Fibroblast of lung (primary cell): ENCODE results near the gene INVS. TPM values are rescaled to one million over a fixed set of nuclear protein-coding genes. Genes with fewer than 3 reads are reported as not detected.

Experiments used
- DNase-seq, 2 donors: peaks; one replicate each; pipeline versions ENCODE4 v3.0.0 to v3.0.0-alpha.2; 2010; ENCODE audit warnings: low read depth in 2 of 2
- H2AFZ ChIP-seq: 2 replicates; pipeline ENCODE4 v1.5.1; 2012; ENCODE audit warnings: low read length, control low read depth, inconsistent platforms
- H3K27ac ChIP-seq: 2 replicates; pipeline ENCODE4 v1.5.1; 2011; ENCODE audit warnings: low read length, control low read depth; ENCODE audit not compliant: insufficient read depth
- H3K27me3 ChIP-seq: 2 replicates; pipeline ENCODE4 v1.5.1; 2011; ENCODE audit warnings: mild to moderate bottlenecking, low read length; ENCODE audit not compliant: control insufficient read depth, insufficient read depth
- H3K36me3 ChIP-seq: 2 replicates; pipeline ENCODE4 v1.5.1; 2011; ENCODE audit warnings: low read length; ENCODE audit not compliant: control insufficient read depth, insufficient read depth
- H3K4me1 ChIP-seq: 2 replicates; pipeline ENCODE4 v1.5.1; 2011; ENCODE audit warnings: low read length; ENCODE audit not compliant: control insufficient read depth, insufficient read depth; ENCODE audit errors: extremely low read depth
- H3K4me2 ChIP-seq: 2 replicates; pipeline ENCODE4 v1.5.1; 2011; ENCODE audit warnings: low read length, control low read depth; ENCODE audit not compliant: insufficient read depth; ENCODE audit errors: extremely low read depth
- H3K4me3 ChIP-seq, 4 experiments: fragments of 200-600 bp in 1 of 4; sonication (generic) in 1 of 4; replicated peaks in 1 of 4; 2 replicates each; pipeline ENCODE4 v1.5.1; 2011 to 2016; ENCODE audit warnings: low read length in 4 of 4, low read depth in 3 of 4, mild to moderate bottlenecking in 3 of 4, control low read depth in 2 of 4, inconsistent platforms in 1 of 4, mixed read lengths in 1 of 4; ENCODE audit not compliant: insufficient read depth in 1 of 4; ENCODE audit errors: control extremely low read depth in 1 of 4
- H3K79me2 ChIP-seq: 2 replicates; pipeline ENCODE4 v1.5.1; 2012; ENCODE audit warnings: mild to moderate bottlenecking, low read length, inconsistent platforms; ENCODE audit not compliant: control insufficient read depth, insufficient read depth
- H3K9ac ChIP-seq: 2 replicates; pipeline ENCODE4 v1.5.1; 2011; ENCODE audit warnings: mild to moderate bottlenecking, low read length, control low read depth; ENCODE audit not compliant: insufficient read depth
- H3K9me3 ChIP-seq: 2 replicates; pipeline ENCODE4 v1.5.1; 2012; ENCODE audit warnings: low read depth, low read length; ENCODE audit not compliant: control insufficient read depth, insufficient read depth
- H4K20me1 ChIP-seq: 2 replicates; pipeline ENCODE4 v1.5.1; 2011; ENCODE audit warnings: low read length; ENCODE audit not compliant: control insufficient read depth, insufficient read depth; ENCODE audit errors: extremely low read depth
- EZH2 ChIP-seq: IDR thresholded peaks from 2 replicates; pipeline ENCODE4 v1.5.1; 2012; ENCODE audit warnings: low read length, control low read depth, mild to moderate bottlenecking; ENCODE audit errors: missing control alignments
- polyA plus RNA-seq, 2 donors: library from polyadenylated mRNA; depleted of rRNA in 1 of 2; stranded (reverse) in 1 of 2; unstranded in 1 of 2; fragments of >200 nt; gene quantifications; 2 replicates each; pipeline ENCODE4 v1.2.1, GENCODE V29; 2011 to 2012; ENCODE audit warnings: missing spikeins in 1 of 2
- total RNA-seq: library from RNA; depleted of rRNA; stranded (reverse); fragments of >200 nt; gene quantifications from 2 replicates; pipeline ENCODE4 v1.2.1, GENCODE V29; 2014
- TF ChIP-seq, protein P1 (sequence below), 2 donors: IDR thresholded peaks in 1 of 2; conservative IDR thresholded peaks in 1 of 2; 1 replicate in 1 of 2; 2 replicates in 1 of 2; pipeline ENCODE4 v1.5.1; 2011 to 2012; ENCODE audit warnings: low read length in 2 of 2, control low read depth in 1 of 2, inconsistent platforms in 1 of 2, low read depth in 1 of 2, mild to moderate bottlenecking in 1 of 2

INVS gene
- total and polyA plus RNA-seq, 2 donors (not counting 1 experiment from before 2014, with no cell fraction given) = 13.1 to 45.4 TPM

- H3K79me2 ChIP-seq = peaks cover 25% of the 10 kb centered on the region
These were observed 14.3 kb upstream of the INVS start for GRCh38 chr9:100084734-100085133.

DNA sequence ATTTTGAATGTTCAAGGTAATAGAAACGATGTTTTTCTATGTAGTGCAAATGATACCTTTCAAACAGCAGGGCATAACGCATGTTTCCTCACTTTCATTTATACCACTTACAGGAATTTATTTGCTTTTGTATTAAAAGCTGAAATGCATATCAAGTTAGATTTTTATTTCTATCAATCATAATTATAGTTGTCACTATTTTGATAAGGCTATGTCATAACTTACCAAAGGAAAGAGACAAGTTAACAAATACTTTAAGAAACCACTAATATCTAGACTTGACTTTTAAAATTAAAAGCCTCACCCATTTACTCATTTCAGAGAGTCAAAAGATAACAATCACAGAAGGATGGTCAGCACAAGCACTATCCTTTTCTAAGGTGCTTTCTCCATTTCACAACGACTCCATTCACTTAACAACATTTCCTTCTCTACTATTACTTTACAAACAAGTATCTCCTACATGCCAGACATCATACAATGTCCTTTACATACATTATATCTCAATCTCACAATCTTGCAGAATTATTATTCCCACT, 12.9 kb upstream of the INVS start:
- Histone ChIP-seq H3K9ac (no peak overlapping the region), H3K27ac (no peak overlapping the region), H3K36me3 (no peaks in the 10 kb centered on the region), H3K79me2 (peaks cover 20% of the 10 kb centered on the region), H2AFZ (no peak overlapping the region), H3K4me3 (no peak overlapping the region), H3K9me3 (no peaks in the 10 kb centered on the region), H3K27me3 (no peaks in the 10 kb centered on the region), H4K20me1 (peaks cover 2% of the 10 kb centered on the region), H3K4me1 (peaks cover 6% of the 10 kb centered on the region), H3K4me2 (no peak overlapping the region)
- no peak for DNase-seq
- no peak for TF ChIP-seq EZH2
- TF ChIP-seq, protein P1, sequence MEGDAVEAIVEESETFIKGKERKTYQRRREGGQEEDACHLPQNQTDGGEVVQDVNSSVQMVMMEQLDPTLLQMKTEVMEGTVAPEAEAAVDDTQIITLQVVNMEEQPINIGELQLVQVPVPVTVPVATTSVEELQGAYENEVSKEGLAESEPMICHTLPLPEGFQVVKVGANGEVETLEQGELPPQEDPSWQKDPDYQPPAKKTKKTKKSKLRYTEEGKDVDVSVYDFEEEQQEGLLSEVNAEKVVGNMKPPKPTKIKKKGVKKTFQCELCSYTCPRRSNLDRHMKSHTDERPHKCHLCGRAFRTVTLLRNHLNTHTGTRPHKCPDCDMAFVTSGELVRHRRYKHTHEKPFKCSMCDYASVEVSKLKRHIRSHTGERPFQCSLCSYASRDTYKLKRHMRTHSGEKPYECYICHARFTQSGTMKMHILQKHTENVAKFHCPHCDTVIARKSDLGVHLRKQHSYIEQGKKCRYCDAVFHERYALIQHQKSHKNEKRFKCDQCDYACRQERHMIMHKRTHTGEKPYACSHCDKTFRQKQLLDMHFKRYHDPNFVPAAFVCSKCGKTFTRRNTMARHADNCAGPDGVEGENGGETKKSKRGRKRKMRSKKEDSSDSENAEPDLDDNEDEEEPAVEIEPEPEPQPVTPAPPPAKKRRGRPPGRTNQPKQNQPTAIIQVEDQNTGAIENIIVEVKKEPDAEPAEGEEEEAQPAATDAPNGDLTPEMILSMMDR (conservative IDR thresholded peaks at IDR 0.05 in 1 of 2, IDR thresholded peaks at IDR 0.05 in 1 of 2; ENCODE audit: low read depth in 1 of 2, low read length in 2 of 2) = no peak

More at GRCh38 chr9:100084734-100085133, 14.3 kb upstream of the INVS start:
- H3K4me2 ChIP-seq = no peak overlapping the region
- no peak overlapping the region for H2AFZ ChIP-seq
- no peak overlapping the region for H3K27ac ChIP-seq
- TF ChIP-seq, protein P1 (conservative IDR thresholded peaks at IDR 0.05 in 1 of 2, IDR thresholded peaks at IDR 0.05 in 1 of 2; ENCODE audit: low read depth in 1 of 2, low read length in 2 of 2) = no peak
- TF ChIP-seq EZH2 = no peak
- H3K27me3 ChIP-seq = no peaks in the 10 kb centered on the region
- no peaks in the 10 kb centered on the region for H3K9me3 ChIP-seq
- no peak overlapping the region for H3K9ac ChIP-seq
- H3K36me3 ChIP-seq = no peaks in the 10 kb centered on the region
- DNase-seq = no peak
- peaks cover 6% of the 10 kb centered on the region for H3K4me1 ChIP-seq
- no peak overlapping the region for H3K4me3 ChIP-seq
- H4K20me1 ChIP-seq = peaks cover 2% of the 10 kb centered on the region

DNA sequence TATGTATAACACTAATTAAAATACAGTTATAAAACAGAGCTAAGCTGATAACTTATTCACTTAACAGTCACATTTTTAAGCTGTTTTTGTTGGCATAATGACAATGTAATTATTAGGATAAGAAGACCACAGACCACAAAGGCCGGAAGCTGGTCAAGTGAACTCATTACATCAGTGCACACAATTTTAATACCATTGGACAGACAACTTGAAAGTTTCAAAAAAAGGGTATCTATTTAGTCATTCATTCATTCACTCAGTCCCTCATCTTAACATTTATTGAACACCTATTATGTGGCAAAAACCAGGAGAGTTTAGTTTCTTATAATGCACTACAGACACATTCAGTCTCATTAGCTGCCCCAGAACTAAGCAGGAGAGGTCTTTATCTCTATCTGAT, 11.8 kb upstream of the INVS start:
- H3K4me2 ChIP-seq = no peak overlapping the region
- peak; percentile 65 to 87 for DNase-seq
- H2AFZ ChIP-seq = no peak overlapping the region
- no peak overlapping the region for H3K27ac ChIP-seq
- H3K27me3 ChIP-seq = no peaks in the 10 kb centered on the region
- no peaks in the 10 kb centered on the region for H3K9me3 ChIP-seq
- peaks cover 20% of the 10 kb centered on the region for H3K79me2 ChIP-seq
- no peak overlapping the region for H3K4me3 ChIP-seq
- TF ChIP-seq, protein P1 (conservative IDR thresholded peaks at IDR 0.05 in 1 of 2, IDR thresholded peaks at IDR 0.05 in 1 of 2; ENCODE audit: low read depth in 1 of 2, low read length in 2 of 2) = no peak
- no peak for TF ChIP-seq EZH2
- H4K20me1 ChIP-seq = peaks cover 4% of the 10 kb centered on the region
- H3K4me1 ChIP-seq = peaks cover 6% of the 10 kb centered on the region
- H3K9ac ChIP-seq = no peak overlapping the region
- H3K36me3 ChIP-seq = no peaks in the 10 kb centered on the region
